ENCODE measurements around the gene PMS1.

DNA sequence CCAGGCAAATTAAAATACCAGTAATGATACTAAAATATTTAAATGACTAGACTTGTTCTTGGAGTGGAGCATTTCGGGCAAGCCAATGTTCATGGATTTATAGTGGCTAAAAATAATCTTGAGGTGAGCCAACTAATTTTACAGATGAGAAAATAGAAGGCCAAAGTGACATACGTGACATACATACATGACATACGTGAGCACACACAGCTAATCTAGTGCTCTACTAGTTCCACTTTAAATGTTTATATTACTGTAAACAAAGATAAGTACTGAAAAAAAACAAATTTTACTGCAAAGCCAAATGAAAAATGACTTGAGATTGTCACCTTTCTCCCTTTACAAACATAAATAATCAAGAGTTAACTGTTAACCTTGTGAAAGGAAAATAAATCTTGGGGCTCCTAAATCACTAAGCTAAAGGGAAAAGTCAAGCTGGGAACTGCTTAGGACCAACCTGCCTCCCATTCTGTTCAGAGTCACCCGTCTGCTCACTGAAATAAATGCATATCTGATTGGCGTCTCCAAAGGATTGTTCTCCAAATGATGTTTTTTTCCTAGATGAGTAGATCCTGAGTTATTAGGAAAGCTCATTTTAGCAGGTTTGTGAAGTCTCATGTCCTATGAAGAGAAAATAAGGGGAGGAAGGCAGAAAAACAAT, 96.7 kb downstream of the PMS1 start:
- no peak for TF ChIP-seq CTCF (IDR thresholded peaks at IDR 0.05)
- no peak for TF ChIP-seq POLR2AphosphoS5 (IDR thresholded peaks at IDR 0.05; ENCODE audit: insufficient read depth in 1 of 2, low read depth in 1 of 2)
